Vagina (tissue), 2 donors: ENCODE results near the gene TEK. TPM values are rescaled to one million over a fixed set of nuclear protein-coding genes. Genes with fewer than 3 reads are reported as not detected.
A peak's percentile ranks its signal among the peaks of the same experiment; 100 is the strongest.

ENCODE experiments used
- DNase-seq, 2 donors: peaks; one replicate each; pipeline ENCODE4 v3.0.0-alpha.2; 2017; ENCODE audit errors: extremely low spot score in 2 of 2
- H3K27ac ChIP-seq: fragments of 200-600 bp; sonication (generic); one replicate; pipeline ENCODE4 v1.5.1; 2019
- H3K27me3 ChIP-seq: fragments of 200-600 bp; sonication (generic); one replicate; pipeline ENCODE4 v1.5.1; 2019
- H3K36me3 ChIP-seq, 2 donors: fragments of 200-600 bp; sonication (generic); one replicate each; pipeline ENCODE4 v1.5.1; 2017 to 2019
- H3K4me1 ChIP-seq: fragments of 200-600 bp; sonication (generic); one replicate; pipeline ENCODE4 v1.5.1; 2019
- H3K4me3 ChIP-seq, 2 donors: fragments of 200-600 bp; sonication (generic); 1 replicate in 1 of 2; 2 replicates in 1 of 2; pipeline ENCODE4 v1.5.1; 2016 to 2019
- H3K9me3 ChIP-seq: fragments of 200-600 bp; sonication (generic); one replicate; pipeline ENCODE4 v1.5.1; 2019
- POLR2A ChIP-seq, 2 donors: fragments of 450-650 bp; IDR thresholded peaks; one replicate each; pipeline ENCODE4 v1.6.1; 2017; ENCODE audit warnings: antibody characterized with exemption in 2 of 2, mild to moderate bottlenecking in 2 of 2, moderate library complexity in 2 of 2
- POLR2AphosphoS5 ChIP-seq, 2 donors: sonication (generic); formaldehyde crosslinking; IDR thresholded peaks; one replicate each; pipeline ENCODE4 v1.9.0; 2017; ENCODE audit warnings: antibody characterized with exemption in 2 of 2, mild to moderate bottlenecking in 2 of 2, low read depth in 1 of 2; ENCODE audit not compliant: insufficient read depth in 1 of 2
- intact Hi-C: fragments of 100-400 bp; cut with DNase I; formaldehyde crosslinking; loops from one replicate; pipeline ENCODE4 v1.15.1; 2023
- total RNA-seq: library from RNA; depleted of rRNA; stranded (reverse); fragments of >200 nt; gene quantifications from one replicate; pipeline ENCODE4 v1.2.3, GENCODE V29; 2016
- TF ChIP-seq, protein P1 (sequence below), 3 experiments: fragments of 450-650 bp in 2 of 3; fragments of 200-600 bp in 1 of 3; sonication (generic) in 1 of 3; IDR thresholded peaks; one replicate each; pipeline ENCODE4 v1.5.1; 2017 to 2019; ENCODE audit warnings: antibody characterized with exemption in 3 of 3, mild to moderate bottlenecking in 2 of 3, moderate library complexity in 2 of 3

TEK gene
- total RNA-seq, 1 donor from 2014 or later, result 12.5 TPM

DNA sequence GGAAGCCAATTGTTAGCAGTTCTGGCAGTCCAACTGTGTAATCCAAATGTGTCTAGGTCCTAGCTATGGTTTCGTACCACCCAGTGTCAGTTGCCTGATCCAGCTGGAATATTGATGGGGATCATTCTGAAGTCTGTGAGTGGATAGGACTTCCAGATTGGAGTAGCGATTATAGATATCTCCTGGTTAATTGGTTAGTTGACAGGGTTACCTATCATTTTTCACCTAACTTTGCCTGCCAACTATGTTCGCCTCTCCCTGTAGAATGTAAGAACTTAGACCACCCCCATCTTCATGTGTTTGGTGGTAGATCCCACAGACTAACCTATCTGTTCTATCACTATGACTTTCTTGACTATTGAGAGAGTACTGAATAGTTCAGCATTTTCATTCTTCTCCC is 59.9 kb downstream of the TEK start:
- Histone ChIP-seq H3K27ac (no peak overlapping the region), H3K36me3 (no peaks in the 10 kb centered on the region), H3K4me3 (no peak overlapping the region), H3K27me3 (no peaks in the 10 kb centered on the region), H3K4me1 (no peaks in the 10 kb centered on the region), H3K9me3 (no peaks in the 10 kb centered on the region)
- DNase-seq, result no peak
- TF ChIP-seq, protein P1, sequence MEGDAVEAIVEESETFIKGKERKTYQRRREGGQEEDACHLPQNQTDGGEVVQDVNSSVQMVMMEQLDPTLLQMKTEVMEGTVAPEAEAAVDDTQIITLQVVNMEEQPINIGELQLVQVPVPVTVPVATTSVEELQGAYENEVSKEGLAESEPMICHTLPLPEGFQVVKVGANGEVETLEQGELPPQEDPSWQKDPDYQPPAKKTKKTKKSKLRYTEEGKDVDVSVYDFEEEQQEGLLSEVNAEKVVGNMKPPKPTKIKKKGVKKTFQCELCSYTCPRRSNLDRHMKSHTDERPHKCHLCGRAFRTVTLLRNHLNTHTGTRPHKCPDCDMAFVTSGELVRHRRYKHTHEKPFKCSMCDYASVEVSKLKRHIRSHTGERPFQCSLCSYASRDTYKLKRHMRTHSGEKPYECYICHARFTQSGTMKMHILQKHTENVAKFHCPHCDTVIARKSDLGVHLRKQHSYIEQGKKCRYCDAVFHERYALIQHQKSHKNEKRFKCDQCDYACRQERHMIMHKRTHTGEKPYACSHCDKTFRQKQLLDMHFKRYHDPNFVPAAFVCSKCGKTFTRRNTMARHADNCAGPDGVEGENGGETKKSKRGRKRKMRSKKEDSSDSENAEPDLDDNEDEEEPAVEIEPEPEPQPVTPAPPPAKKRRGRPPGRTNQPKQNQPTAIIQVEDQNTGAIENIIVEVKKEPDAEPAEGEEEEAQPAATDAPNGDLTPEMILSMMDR (IDR thresholded peaks at IDR 0.05), result no peak
- no peak for TF ChIP-seq POLR2AphosphoS5 (IDR thresholded peaks at IDR 0.05; ENCODE audit: insufficient read depth in 1 of 2, low read depth in 1 of 2)
- TF ChIP-seq POLR2A (IDR thresholded peaks at IDR 0.05), result no peak
- intact Hi-C loops, result no loop called here

DNA sequence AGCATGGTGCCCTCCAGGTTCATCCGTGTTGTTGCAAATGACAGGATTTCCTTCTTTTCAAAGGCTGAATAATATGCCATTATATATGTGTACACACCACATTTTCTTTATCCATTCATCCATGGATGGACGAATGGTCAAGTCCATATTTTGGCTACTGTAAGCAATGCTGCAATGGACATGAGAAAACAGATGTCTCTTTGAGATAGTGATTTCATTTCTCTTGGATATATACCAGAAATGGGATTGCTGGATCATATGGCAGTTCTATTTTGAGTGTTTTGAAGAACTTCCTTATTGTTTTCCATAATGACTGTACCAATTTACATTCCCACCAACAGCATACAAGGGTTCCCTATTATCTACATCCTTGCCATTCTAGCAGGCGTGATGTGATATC is 67.9 kb downstream of the TEK start:
- no peaks in the 10 kb centered on the region for H3K9me3 ChIP-seq
- no peaks in the 10 kb centered on the region for H3K36me3 ChIP-seq
- H3K27ac ChIP-seq, result no peak overlapping the region
- intact Hi-C loops, result no loop called here
- no peak overlapping the region for H3K4me3 ChIP-seq
- DNase-seq, result no peak
- H3K4me1 ChIP-seq, result peaks cover 8% of the 10 kb centered on the region
- H3K27me3 ChIP-seq, result no peaks in the 10 kb centered on the region
- TF ChIP-seq, protein P1 (IDR thresholded peaks at IDR 0.05), result no peak
- no peak for TF ChIP-seq POLR2AphosphoS5 (IDR thresholded peaks at IDR 0.05; ENCODE audit: insufficient read depth in 1 of 2, low read depth in 1 of 2)
- no peak for TF ChIP-seq POLR2A (IDR thresholded peaks at IDR 0.05)

DNA sequence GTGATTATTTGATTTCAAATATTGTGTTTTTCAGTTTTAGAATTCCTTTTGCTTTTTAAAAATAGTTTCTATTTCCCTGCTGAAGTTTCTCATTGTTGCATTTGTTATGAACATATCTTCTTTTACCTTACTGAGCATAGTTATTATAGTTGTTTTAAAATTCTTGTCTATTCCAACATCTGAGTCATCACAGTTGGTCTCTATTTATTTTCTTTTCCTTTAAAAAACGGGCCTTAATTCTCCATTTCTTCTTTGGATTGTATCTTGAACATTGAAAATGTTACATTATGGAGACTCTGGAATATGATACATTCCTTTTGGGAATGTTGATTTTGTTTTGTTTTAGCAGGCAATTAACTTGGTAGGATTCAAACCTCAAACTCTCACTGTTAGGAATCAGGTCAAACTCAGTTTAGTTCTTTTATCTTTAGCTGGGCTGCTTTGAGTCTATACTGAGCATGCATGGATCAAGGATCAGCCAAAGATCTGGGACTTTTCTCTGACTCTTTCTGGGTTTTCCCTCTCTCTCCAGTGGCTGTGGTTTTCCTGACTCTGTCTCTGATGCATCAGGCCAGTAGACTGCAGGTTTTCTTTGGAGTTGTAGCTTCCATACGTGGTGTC is 70.3 kb downstream of the TEK start:
- H3K27me3 ChIP-seq, result no peaks in the 10 kb centered on the region
- H3K36me3 ChIP-seq, result no peaks in the 10 kb centered on the region
- intact Hi-C loops, result no loop called here
- H3K9me3 ChIP-seq, result no peaks in the 10 kb centered on the region
- peaks cover 16% of the 10 kb centered on the region for H3K4me1 ChIP-seq
- no peak overlapping the region for H3K27ac ChIP-seq
- TF ChIP-seq POLR2AphosphoS5 (IDR thresholded peaks at IDR 0.05; ENCODE audit: insufficient read depth in 1 of 2, low read depth in 1 of 2) (no peak), POLR2A (IDR thresholded peaks at IDR 0.05) (no peak)
- TF ChIP-seq, protein P1 (IDR thresholded peaks at IDR 0.05), result no peak
- H3K4me3 ChIP-seq, result no peak overlapping the region
- no peak for DNase-seq

DNA sequence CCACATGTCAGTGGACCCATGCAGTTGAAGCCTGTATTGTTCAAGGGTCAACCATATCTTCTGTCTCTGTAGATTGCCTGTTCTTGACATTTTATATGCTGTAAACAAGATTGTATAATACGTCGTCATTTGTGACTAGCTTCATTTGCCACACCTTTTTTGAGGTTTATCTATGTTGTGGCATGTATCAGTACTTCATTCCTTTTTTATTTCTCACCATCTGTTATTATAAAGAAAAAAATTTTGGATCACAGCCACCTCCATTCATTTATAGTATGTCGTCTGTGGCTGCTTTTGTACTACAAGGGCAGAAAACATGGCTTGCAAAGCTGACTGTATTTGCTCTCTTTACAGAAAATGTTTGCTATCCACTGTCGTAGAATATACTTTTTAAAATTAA is 72.4 kb downstream of the TEK start:
- TF ChIP-seq, protein P1 (IDR thresholded peaks at IDR 0.05), result no peak
- no peak for TF ChIP-seq POLR2A (IDR thresholded peaks at IDR 0.05)
- peak in 1 of 2 donors; percentile 51 for TF ChIP-seq POLR2AphosphoS5 (IDR thresholded peaks at IDR 0.05; ENCODE audit: insufficient read depth in 1 of 2, low read depth in 1 of 2)
- peaks cover 16% of the 10 kb centered on the region for H3K4me1 ChIP-seq
- no peak for DNase-seq
- no peak overlapping the region for H3K4me3 ChIP-seq
- intact Hi-C loops, result no loop called here
- no peaks in the 10 kb centered on the region for H3K27me3 ChIP-seq
- no peak overlapping the region for H3K27ac ChIP-seq
- H3K36me3 ChIP-seq, result no peaks in the 10 kb centered on the region
- H3K9me3 ChIP-seq, result no peaks in the 10 kb centered on the region

DNA sequence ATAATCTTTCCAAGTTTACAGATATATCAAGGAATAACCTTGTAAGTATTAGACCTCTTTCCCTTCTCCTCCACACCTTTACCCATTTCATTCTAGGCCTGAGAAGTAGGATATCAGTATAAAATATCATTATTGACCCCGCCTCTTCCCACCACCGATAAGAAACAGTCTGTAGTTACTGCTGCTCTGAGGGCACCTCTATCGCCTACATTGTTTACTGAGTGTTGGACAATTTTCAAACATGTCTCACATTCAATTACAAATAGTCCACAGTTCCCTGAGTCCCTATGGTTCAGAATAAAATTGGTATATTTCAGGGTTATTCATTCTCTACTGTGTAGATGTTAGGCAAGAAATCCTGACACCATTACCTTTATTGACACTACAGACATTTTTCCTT is 73.4 kb downstream of the TEK start:
- intact Hi-C loops, result no loop called here
- TF ChIP-seq, protein P1 (IDR thresholded peaks at IDR 0.05), result no peak
- TF ChIP-seq POLR2A (IDR thresholded peaks at IDR 0.05), result no peak
- TF ChIP-seq POLR2AphosphoS5 (IDR thresholded peaks at IDR 0.05; ENCODE audit: insufficient read depth in 1 of 2, low read depth in 1 of 2), result no peak
- H3K4me1 ChIP-seq, result peaks cover 16% of the 10 kb centered on the region
- DNase-seq, result no peak
- H3K4me3 ChIP-seq, result no peak overlapping the region
- no peaks in the 10 kb centered on the region for H3K36me3 ChIP-seq
- no peaks in the 10 kb centered on the region for H3K9me3 ChIP-seq
- no peaks in the 10 kb centered on the region for H3K27me3 ChIP-seq
- peak overlapping the region; percentile 22 for H3K27ac ChIP-seq
